ENCODE results near the gene FLAD1.

Gene FLAD1

DNA sequence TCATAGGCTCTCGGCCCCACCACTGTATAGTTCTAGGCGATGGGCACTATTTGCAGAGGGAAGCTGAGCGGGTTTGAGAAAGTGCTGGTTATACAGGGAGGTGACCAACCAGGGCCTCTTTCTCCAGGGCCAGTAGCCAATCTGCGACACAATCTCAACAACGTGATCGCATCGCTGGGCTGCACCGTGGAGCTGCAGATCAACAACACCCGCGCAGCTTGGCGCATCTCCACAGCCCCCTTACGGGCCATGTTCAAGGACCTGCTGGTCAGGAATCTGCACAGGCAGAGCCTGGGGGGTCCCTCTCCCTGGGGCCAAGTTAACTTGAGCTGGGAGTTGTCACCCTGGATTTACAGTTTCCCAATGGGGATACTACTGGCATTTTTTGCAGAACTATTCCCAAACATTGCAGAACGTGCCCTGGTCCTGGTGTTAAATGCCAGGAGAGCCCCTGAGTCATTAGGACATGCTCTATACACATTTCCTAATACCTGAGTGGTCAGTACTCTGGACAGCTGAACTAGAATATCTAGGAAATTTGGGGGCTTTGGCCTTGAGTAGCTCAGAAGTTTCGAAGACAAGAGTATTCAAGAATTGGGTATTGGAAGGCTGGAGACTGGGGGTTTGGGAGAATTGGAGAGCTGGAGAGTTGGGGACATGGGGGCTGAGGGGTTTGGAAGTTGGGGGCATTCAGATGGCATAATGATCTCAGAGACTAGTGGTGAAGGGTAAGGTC, 57.4 kb downstream of the FLAD1 start:
- DNase-seq (ENCODE audit: low read depth), result no peak
